NCI-H2029 (cell line): Measurements from ENCODE around the gene TLCD3A.
A peak's percentile ranks its signal among the peaks of the same experiment; 100 is the strongest.
"Not testable (repeated sequence)": the region's sequence is repeated elsewhere in the genome, so short reads cannot be mapped to it uniquely, and the experiment has no call there.

Experiments
- DNase-seq: peaks from one replicate; lab custom pipeline; 2025; lab: John Stamatoyannopoulos, UW

The TLCD3A gene

DNA sequence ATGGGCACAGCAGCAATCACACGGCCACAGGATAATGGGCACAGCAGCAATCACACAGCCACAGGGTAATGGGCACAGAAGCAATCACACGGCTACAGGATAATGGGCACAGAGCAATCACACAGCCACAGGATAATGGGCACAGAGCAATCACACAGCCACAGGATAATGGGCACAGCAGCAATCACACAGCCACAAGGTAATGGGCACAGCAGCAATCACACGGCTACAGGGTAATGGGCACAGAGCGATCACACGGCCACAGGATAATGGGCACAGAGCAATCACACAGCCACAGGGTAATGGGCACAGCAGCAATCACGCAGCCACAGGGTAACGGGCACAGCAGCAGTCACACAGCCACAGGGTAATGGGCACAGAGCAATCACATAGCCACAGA is 17.0 kb downstream of the TLCD3A start:
- DNase-seq, result not testable (repeated sequence)

DNA sequence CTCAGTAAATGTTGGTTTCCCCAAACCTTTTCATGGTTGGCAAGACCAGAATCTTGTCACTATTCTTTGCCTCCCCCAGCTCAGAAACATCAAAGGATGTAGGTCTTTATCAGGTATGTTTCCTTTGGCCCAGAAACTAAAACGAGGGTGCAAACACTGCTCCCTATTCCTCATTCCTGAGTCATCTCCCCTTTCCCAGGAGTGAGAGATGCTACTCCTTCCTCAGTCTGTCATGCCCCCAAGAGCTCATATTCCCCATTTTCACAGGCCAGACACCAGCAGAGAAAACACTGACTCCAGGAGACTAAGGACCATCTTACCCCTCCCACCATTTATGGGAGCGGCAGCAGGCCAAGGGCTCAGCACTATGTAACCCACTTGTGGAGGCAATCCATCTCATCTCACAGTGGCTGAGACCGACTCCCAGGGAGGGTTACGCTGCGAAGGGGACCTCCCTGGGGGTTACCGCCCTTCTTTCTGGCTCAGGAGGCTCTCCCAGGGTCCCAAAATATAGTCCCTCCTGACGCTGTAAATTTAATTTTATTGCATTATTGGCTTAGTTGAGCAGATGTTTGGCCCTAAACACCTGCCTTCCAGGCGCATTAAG is 18.1 kb downstream of the TLCD3A start:
- no peak for DNase-seq

- DNase-seq, result no peak
Observed at GRCh38 chr17:751269-752001, 19.0 kb downstream of the TLCD3A start.

DNA sequence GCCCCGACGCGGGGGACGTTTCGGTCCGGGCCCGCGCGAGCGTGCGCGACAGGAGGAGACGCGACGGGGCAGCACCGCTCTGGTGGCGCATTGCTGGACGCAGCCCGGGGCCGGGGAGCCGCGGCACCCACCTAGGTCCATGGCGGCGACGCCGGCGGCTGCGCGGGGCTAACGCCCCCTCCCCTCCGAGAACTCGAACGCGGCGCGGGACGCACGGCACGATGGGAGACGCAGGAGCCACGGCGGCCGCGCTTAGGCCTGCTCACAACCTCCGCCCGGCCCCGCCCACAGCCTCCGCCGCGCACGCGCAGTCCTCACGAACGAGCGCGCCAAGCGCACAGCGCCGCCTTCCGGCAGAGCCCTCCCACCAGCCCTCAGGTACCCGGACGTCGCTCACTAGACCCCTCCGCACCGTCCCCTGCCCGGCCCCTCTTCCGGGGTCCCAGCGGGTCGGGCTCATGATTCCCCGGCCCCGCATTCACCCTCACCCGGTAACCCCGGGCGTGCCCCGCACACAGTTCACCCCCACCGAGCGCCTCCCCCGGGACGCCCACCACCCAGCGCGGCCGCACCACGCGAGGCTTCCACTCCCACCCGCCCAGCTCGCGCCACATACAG is 19.7 kb downstream of the TLCD3A start, which contains the start of gene GEMIN4:
GEMIN4 (minus strand) TSS at position 263 of the 618 bp plus-strand sequence; CDS start at position 141, 122 bp downstream.
- peak; percentile 60 for DNase-seq

GRCh38 chr17:752620-753219 is 20.3 kb downstream of the TLCD3A start:
- DNase-seq, result peak; percentile 31

DNA sequence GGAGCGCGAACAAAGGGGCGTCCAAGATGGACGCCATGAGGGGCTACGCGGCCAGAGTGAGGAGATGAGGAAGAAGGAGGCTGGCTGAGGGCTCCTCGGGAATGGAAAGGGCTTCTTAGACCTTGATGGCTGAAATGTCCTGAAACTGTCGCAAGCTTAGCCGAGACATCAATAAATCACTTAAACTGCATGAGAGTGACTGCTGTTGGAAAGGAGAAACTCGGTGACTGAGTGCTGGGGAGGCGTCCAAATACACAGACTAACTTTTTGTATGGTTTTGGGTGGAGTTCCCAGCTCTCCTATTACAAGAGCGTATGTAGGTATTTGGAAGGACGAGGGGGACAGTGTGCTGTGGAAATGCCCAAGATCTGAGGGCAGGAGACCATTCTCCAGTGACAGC is 21.0 kb downstream of the TLCD3A start:
- DNase-seq, result no peak

DNA sequence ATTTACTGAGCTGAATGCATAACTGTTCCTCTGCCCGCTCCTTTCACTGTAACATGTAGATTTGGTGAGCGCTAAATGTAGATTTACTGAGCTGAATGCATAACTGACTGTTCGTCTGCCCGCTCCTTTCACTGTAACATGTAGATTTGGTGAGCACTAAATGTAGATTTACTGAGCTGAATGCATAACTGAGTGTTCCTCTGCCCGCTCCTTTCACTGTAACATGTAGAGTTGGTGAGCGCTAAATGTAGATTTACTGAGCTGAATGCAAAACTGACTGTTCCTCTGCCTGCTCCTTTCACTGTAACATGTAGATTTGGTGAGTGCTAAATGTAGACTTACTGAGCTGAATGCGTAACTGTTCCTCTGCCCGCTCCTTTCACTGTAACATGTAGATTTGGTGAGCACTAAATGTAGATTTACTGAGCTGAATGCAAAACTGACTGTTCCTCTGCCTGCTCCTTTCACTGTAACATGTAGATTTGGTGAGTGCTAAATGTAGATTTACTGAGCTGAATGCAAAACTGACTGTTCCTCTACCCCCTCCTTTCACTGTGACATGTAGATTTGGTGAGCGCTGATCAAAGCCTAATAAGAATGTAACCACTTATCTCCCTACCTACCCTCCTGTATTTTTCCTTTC is 23.0 kb downstream of the TLCD3A start:
- DNase-seq, result not testable (repeated sequence)

DNA sequence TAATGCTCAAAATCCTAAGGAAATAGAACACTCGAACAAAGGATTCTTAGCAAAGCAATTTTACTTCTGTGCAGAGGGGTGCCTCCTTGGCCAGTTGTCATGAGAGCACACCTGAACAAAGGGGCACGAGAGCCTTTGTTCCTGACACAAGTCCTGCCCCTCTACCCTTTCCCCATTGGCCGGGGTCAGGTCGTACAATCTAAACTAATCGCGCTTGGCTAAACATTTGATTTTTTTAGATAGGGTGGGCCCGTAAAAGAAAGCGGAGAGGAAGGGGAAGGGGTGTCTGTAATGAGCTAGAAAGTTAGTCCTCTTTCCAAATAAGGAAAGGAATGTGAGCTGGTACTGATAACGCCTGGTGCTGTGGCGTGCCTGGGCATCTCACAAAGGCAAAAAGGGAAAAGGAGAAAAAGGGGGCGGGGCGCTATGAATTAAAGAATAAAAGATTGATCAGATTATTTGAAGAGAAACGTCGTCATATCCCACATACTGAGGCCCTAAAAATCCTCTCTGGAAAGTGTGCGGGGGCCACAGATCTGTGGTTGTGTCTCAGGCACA is 23.7 kb downstream of the TLCD3A start:
- not testable (repeated sequence) for DNase-seq

DNA sequence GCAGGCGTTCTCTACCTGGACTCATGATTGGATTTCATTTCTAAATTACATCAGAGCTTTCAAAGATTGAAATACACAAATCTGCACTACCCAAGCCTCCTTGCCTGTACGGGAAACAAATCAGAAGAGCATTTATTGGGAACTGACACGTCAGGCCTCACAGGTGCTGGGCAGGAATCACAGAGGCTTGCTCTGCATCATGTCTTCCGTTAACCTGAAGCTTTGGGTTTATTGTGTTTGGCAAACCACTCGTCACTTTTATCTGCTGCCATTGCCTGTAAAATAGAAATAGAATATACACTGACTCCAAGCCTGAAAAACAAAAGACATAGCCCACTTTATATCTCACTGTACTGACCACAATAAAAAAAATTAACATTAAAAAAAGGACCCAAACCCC is 27.6 kb downstream of the TLCD3A start:
- no peak for DNase-seq

DNA sequence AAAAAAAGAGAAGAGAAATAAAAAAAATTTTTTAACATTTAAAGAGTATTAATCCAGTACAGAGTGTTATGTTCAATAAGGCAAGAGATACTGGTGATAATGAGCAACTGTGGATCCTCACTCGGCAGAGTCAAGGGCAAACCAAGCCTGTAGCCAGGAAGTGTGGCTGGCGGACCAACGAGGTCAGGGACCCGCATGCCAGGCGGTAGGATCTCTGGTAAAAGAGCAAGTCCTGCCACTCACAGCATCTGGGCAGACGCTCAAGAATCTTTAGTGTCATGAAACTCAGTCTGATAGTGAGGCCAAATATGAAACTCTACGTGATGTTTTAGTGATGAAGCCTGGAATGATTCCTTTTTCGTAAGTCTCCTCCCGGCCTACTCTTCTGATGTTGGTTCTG is 28.0 kb downstream of the TLCD3A start:
- DNase-seq, result no peak

DNA sequence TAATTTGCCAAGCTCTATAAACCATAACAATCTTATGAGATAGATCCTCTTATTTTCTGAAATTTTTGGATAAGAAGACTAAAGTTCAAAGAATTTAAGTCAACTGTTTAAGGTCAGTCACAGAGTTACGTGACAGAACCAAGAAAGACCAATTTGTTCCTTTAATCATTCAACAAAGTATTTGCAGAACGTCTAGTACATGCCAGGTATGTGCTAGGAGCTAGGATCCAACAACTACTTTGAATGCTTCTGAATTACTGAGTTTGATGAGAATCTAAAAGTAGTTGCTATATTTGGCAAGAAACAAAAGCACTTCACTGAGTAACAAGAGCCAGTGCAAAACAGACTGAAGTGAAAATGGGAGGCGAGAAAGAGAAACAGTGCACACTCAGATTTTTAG is 34.7 kb downstream of the TLCD3A start:
- DNase-seq, result no peak

DNA sequence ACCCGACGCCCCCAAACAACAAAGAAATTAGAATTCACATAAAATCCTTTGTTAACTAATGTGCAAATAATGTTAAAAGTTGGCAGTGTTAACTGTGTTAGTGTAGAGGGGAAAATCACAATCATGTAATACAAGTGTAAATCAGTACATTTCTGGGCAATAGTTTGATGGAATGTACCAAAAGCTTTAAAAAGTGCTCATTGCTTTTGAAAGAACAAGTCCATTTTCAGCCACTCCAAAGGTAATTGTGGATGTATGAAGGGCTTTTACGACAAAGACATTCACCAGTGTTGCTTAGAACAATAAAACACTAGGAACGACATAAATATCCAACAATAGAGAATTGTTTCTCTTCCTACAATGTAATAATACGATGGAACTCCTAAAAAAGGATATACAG is 40.6 kb downstream of the TLCD3A start:
- DNase-seq, result no peak

DNA sequence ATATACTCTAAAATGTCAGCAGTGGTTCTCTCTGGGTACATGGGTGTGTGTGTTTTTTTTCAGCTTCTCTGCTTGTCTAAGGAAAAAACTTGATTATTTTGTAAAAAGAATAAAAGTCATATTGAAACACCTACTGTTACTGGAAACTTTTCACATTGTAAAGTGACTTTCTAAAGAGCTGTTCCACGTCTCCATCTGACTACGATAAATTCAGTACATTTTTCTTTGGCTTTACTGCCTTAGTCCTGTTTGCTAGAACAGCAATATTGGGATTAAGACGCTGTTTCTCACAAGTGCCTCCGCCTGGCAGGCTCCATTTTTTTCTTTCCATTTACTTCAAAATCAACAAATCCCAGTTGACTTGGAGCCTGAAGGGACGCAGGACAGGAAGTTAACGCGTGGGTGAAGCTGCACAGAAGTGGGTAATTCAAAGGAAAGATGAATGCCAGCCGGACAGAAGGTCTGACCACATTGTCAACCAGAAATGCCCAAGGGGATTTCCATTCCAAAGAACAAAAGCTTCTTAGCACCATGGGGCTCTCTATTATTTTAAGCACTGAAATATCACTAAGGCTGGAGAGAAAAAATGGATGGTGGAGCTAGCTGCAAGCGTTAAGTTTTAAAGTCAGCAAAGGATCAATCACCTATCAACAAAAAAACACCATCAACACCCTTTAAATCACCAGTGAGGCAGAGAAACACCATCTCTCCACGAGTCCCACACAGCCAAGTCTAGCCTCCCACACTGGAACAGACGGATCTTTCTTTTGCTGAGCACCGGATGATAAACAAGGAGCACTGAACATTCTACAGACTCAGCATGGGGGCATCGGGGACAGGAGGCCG is 41.3 kb downstream of the TLCD3A start:
- DNase-seq, result no peak

GRCh38 chr17:774313-774584 is 41.9 kb downstream of the TLCD3A start:
- DNase-seq, result no peak

DNA sequence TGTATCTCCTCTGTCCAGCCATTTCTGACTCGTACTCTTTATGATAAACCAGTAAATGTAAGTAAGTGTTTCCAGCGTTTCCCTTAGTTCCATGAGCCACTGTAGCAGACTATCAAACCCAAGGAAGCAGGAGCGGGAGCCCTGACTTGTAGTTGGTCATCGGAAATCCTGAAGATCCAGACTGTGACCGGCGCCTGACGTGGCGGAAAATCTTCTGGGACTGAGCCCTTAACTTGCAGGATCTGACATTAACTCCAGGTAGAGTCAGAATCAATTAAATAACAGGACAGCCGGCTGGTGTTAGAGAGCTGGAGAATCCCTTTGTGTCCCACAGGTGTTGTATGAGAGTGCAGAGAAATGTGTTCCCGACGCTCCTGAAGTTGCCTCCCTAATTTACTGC is 45.7 kb downstream of the TLCD3A start:
- no peak for DNase-seq

DNA sequence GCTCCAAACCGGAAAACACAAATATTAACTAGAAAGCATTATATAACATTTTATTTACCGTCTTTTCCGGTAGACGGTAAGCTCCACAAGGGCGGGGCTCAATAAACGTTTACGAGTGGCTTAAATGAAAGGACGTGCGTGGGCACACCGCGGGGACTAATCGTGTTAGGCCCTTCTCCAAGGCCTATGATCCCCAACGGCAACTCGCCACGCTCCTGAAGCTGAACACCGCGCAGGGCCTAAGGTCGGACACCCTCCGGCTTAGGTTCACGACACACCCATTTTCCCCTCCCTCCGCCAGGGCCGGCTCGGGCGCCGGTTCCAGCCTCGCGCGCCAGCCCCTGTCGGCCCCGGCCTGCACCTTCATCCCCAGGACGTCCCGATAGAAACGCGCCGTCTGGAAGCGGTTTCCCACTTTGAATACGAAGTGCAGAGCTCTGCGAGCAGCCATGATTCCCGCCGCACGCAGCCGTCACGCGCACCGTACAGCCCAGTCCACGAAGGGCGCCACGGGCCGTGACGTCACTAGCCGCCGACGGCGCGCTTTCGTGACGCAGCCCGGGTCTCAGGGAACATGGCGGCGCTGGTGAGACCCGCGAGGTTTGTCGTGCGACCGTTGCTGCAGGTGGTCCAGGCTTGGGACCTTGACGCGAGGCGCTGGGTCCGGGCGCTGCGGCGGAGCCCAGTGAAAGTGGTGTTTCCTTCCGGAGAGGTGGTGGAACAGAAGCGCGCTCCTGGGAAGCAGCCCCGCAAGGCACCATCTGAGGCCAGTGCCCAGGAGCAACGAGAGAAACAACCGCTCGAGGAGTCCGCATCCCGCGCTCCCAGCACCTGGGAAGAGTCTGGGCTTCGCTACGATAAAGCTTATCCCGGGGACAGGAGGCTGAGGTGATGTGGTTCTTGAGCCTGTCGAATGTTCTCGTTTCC is 49.7 kb downstream of the TLCD3A start, which contains the start of the genes GLOD4 and MRM3:
GLOD4 (minus strand) TSS at position 476 of the 927 bp plus-strand sequence; CDS start at position 451, 25 bp downstream.
MRM3 (plus strand) TSS at position 549 of the 927 bp plus-strand sequence; CDS start at position 575, 26 bp downstream.
- DNase-seq, result peak; percentile 16

DNA sequence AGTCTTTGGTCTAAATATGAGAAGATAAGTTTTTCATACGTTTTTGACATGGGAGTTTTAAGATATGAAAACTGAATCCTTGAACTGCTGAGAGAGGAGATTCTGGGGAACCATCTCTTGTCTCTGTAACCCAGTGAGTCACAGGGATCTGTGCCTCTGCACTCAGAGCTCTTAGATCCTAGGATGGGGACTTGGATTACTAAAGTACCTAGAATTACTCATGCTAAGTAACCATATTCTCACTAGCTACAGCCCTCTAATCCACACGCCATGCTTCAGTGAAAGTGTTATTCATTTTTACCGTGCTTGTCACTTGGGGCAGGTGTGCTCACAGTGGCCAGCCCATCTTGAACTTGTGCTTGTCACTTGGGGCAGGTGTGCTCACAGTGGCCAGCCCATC is 51.7 kb downstream of the TLCD3A start:
- DNase-seq, result no peak

GRCh38 chr17:785901-786300 is 53.5 kb downstream of the TLCD3A start:
- not testable (repeated sequence) for DNase-seq

GRCh38 chr17:787641-788221 is 55.3 kb downstream of the TLCD3A start:
- no peak for DNase-seq

- DNase-seq, result no peak
Observed at GRCh38 chr17:788551-788950, 56.2 kb downstream of the TLCD3A start.
